ENCODE measurements around the gene QKI. TPM values are rescaled to one million over a fixed set of nuclear protein-coding genes. Genes with fewer than 3 reads are reported as not detected.

The QKI gene
- polyA plus RNA-seq, 1 experiment: 143 TPM

GRCh38 chr6:163554663-163555062, 140.1 kb downstream of the QKI start:
- no peak overlapping the region for H3K4me3 ChIP-seq (ENCODE audit: low read depth, low read length)
- no peak for DNase-seq (ENCODE audit: low read depth)
- no peaks in the 10 kb centered on the region for H3K27me3 ChIP-seq (ENCODE audit: control insufficient read depth, insufficient read depth, low read length)
- ChIA-PET CTCF (interaction anchor here (0.5 to 1.9 kb wide), 12 partner anchors 11 to 606 kb away, joined by 3 to 12 read pairs (median 3); no protein-coding TSS in a partner anchor), POLR2A (no interaction called here)
- H3K36me3 ChIP-seq (ENCODE audit: control insufficient read depth, insufficient read depth, low read length): peaks cover 5% of the 10 kb centered on the region
- peak; percentile 65 for TF ChIP-seq CTCF (IDR thresholded peaks at IDR 0.05; ENCODE audit: insufficient read depth, low read depth, low read length)

GRCh38 chr6:163559661-163560060, 145.1 kb downstream of the QKI start:
- H3K4me3 ChIP-seq (ENCODE audit: low read depth, low read length): no peak overlapping the region
- no peak for TF ChIP-seq CTCF (IDR thresholded peaks at IDR 0.05; ENCODE audit: insufficient read depth, low read depth, low read length)
- H3K27me3 ChIP-seq (ENCODE audit: control insufficient read depth, insufficient read depth, low read length): no peaks in the 10 kb centered on the region
- peaks cover 5% of the 10 kb centered on the region for H3K36me3 ChIP-seq (ENCODE audit: control insufficient read depth, insufficient read depth, low read length)
- DNase-seq (ENCODE audit: low read depth): no peak
- POLR2A ChIA-PET: no interaction called here
- CTCF ChIA-PET: interaction anchor here (1.0 kb wide), 1 partner anchor 9 kb away, joined by 3 read pairs; no protein-coding TSS in a partner anchor

- ChIA-PET CTCF (interaction anchor here (1.0 kb wide), 1 partner anchor 9 kb away, joined by 3 read pairs; no protein-coding TSS in a partner anchor), POLR2A (no interaction called here)
- peaks cover 5% of the 10 kb centered on the region for H3K36me3 ChIP-seq (ENCODE audit: control insufficient read depth, insufficient read depth, low read length)
Observed at GRCh38 chr6:163563318-163563717, 148.8 kb downstream of the QKI start.

GRCh38 chr6:163564534-163564933, 150.0 kb downstream of the QKI start:
- Histone ChIP-seq H3K27me3 (ENCODE audit: control insufficient read depth, insufficient read depth, low read length) (no peaks in the 10 kb centered on the region), H3K4me3 (ENCODE audit: low read depth, low read length) (no peak overlapping the region), H3K36me3 (ENCODE audit: control insufficient read depth, insufficient read depth, low read length) (peaks cover 2% of the 10 kb centered on the region)
- ChIA-PET CTCF (no interaction called here), POLR2A (no interaction called here)
- no peak for DNase-seq (ENCODE audit: low read depth)
- no peak for TF ChIP-seq CTCF (IDR thresholded peaks at IDR 0.05; ENCODE audit: insufficient read depth, low read depth, low read length)

More at GRCh38 chr6:163563318-163563717, 148.8 kb downstream of the QKI start:
- TF ChIP-seq CTCF (IDR thresholded peaks at IDR 0.05; ENCODE audit: insufficient read depth, low read depth, low read length): no peak
- no peak overlapping the region for H3K4me3 ChIP-seq (ENCODE audit: low read depth, low read length)
- no peaks in the 10 kb centered on the region for H3K27me3 ChIP-seq (ENCODE audit: control insufficient read depth, insufficient read depth, low read length)
- no peak for DNase-seq (ENCODE audit: low read depth)

GRCh38 chr6:163565140-163565539, 150.6 kb downstream of the QKI start:
- no peaks in the 10 kb centered on the region for H3K27me3 ChIP-seq (ENCODE audit: control insufficient read depth, insufficient read depth, low read length)
- no peak overlapping the region for H3K4me3 ChIP-seq (ENCODE audit: low read depth, low read length)
- ChIA-PET POLR2A (no interaction called here), CTCF (interaction anchor here (1.4 kb wide), 1 partner anchor 9 kb away, joined by 3 read pairs; no protein-coding TSS in a partner anchor)
- H3K36me3 ChIP-seq (ENCODE audit: control insufficient read depth, insufficient read depth, low read length): peaks cover 2% of the 10 kb centered on the region
- TF ChIP-seq CTCF (IDR thresholded peaks at IDR 0.05; ENCODE audit: insufficient read depth, low read depth, low read length): no peak
- no peak for DNase-seq (ENCODE audit: low read depth)

Measured in BJ (cell line).